ENCODE measurements around the gene ZNF254.
"Not testable (repeated sequence)": the region's sequence is repeated elsewhere in the genome, so short reads cannot be mapped to it uniquely, and the experiment has no call there.

ZNF254 gene

DNA sequence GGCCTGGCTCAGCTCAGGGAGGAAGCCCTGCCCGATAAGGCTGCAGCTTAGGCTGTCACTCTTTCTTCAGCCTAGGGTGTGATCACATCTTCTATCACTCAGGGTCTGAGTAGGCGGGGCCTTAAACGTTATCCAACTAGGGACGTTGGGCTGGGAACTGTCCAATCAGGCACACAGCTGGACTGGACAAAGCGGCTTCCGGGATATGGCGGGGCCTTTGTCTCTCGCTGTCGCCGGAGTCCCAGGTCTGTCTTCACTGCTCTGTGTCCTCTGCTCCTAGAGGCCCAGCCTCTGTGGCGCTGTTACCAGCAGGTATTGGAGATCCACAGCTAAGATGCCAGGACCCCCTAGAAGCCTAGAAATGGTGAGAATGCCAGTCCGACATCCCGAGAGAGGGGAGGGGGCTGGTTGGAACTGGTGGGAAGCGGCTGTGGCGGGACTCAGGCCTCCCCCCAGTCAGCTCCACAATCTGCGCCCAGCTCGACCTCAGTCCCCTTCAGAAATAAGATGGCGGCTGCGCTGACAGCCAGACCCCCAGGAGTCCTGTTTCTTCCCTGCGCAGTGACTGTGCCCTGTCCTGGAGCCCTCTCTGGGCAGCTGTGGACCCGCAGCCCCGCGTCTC, at the start of gene ZNF254:
TSS of gene ZNF254 (plus strand) at position 214 of the 622 bp plus-strand sequence. CDS start at position 335, 121 bp downstream.
- peak; percentile 97 for DNase-seq (ENCODE audit: low read depth)
- peak within 1 kb of the TSS; percentile 99 for H3K4me3 ChIP-seq (ENCODE audit: low read depth, low read length)
- TF ChIP-seq, protein P1, sequence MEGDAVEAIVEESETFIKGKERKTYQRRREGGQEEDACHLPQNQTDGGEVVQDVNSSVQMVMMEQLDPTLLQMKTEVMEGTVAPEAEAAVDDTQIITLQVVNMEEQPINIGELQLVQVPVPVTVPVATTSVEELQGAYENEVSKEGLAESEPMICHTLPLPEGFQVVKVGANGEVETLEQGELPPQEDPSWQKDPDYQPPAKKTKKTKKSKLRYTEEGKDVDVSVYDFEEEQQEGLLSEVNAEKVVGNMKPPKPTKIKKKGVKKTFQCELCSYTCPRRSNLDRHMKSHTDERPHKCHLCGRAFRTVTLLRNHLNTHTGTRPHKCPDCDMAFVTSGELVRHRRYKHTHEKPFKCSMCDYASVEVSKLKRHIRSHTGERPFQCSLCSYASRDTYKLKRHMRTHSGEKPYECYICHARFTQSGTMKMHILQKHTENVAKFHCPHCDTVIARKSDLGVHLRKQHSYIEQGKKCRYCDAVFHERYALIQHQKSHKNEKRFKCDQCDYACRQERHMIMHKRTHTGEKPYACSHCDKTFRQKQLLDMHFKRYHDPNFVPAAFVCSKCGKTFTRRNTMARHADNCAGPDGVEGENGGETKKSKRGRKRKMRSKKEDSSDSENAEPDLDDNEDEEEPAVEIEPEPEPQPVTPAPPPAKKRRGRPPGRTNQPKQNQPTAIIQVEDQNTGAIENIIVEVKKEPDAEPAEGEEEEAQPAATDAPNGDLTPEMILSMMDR (conservative IDR thresholded peaks at IDR 0.05; ENCODE audit: low read depth, low read length) = peak; percentile 18

DNA sequence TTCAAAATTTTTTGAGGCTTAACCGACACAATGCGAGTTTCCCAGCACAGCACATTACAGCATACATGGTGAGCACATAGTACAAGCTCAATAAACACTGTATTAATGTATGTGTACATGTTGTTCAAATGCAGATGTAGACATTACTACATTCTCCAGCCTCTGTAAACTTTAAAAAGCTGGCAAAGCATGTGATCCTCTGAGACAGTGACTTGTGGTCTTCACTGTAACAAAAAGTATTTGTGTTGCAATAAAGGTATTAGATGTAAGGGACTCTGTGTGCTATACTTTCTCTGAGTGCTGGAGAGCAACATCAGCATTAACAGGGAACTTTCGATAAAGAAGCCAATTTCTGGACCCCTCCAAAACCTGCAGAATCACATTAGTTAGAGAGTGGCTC, 46.4 kb upstream of the ZNF254 start:
- TF ChIP-seq, protein P1 (conservative IDR thresholded peaks at IDR 0.05; ENCODE audit: low read depth, low read length) = no peak
- peak; percentile 41 for DNase-seq (ENCODE audit: low read depth)
- H3K4me3 ChIP-seq (ENCODE audit: low read depth, low read length) = no peak overlapping the region

DNA sequence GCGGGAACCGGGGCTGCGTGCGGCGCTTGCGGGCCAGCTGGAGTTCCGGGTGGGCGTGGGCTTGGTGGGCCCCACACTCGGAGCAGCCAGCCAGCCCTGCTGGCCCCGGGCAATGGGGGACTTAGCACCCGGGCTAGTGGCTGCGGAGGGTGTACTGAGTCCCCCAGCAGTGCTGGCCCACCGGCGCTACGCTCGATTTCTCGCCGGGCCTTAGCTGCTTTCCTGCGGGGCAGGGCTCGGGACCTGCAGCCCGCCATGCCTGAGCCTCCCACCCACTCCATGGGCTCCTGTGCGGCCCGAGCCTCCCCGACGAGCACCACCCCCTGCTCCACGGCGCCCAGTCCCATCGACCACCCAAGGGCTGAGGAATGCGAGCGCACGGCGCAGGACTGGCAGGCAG, 45.7 kb upstream of the ZNF254 start:
- not testable (repeated sequence) for H3K4me3 ChIP-seq (ENCODE audit: low read depth, low read length); DNase-seq (ENCODE audit: low read depth)

DNA sequence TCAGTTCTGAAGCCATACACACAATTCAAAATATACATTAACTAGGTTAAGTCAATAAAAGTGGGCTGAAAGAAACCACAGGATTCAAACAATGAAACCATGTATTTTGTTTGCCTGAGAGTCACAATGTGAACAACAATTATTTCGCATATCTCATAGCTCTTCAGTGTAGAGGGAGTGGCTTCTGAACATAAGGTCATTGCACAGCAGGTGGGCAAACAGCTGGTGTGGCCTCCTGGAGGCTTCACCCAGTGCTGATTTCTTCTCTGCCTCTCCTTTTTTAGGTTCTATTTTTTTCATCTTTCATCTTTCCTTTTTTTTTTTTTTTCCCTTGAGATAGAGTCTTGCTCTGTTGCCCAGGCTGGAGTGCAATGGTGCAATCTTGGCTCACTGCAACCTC, 40.4 kb upstream of the ZNF254 start:
- TF ChIP-seq, protein P1 (conservative IDR thresholded peaks at IDR 0.05; ENCODE audit: low read depth, low read length) = peak; percentile 3
- H3K4me3 ChIP-seq (ENCODE audit: low read depth, low read length) = no peak overlapping the region
- DNase-seq (ENCODE audit: low read depth) = peak; percentile 78

DNA sequence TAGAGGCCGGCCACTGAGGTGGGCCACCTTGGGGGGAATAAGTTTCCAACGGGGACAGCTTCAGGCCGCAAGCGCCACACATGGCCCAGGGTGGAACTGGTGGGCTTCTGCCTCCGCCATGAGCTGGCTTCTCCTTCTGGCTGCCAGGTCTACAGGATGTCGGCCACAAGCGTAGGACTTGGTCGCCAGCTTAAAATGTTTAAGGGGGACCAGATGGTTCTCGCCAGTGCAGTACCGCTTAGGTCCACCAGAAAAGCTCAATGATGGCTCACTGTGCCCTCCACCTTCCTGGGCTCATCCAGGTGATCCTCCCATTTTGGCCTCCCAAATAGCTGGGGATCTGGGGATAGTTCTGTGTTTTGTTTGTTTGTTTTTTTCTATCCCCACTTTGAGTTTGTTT, 38.7 kb upstream of the ZNF254 start:
- TF ChIP-seq, protein P1 (conservative IDR thresholded peaks at IDR 0.05; ENCODE audit: low read depth, low read length) = peak; percentile 10
- no peak for DNase-seq (ENCODE audit: low read depth)
- H3K4me3 ChIP-seq (ENCODE audit: low read depth, low read length) = no peak overlapping the region

DNA sequence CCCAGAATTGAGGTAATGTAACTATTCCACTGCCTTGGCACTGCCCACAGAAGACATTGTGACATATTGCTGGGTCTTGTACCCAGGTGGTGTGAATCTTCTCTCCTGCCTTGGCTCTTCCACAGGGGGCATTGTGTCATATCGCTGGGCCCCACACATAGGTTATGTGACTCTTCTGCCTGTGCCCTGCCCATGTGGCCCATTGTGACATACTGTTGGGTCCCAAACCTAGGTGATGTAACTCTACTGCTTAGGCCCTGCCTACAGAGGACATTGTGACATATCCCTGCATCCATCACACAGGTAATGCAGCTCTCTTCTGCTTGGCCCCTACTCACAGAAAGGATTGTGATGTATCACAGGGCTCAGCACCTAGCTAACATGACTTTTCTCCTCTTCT, 37.5 kb upstream of the ZNF254 start:
- no peak for DNase-seq (ENCODE audit: low read depth)
- H3K4me3 ChIP-seq (ENCODE audit: low read depth, low read length) = no peak overlapping the region
- TF ChIP-seq, protein P1 (conservative IDR thresholded peaks at IDR 0.05; ENCODE audit: low read depth, low read length) = no peak

DNA sequence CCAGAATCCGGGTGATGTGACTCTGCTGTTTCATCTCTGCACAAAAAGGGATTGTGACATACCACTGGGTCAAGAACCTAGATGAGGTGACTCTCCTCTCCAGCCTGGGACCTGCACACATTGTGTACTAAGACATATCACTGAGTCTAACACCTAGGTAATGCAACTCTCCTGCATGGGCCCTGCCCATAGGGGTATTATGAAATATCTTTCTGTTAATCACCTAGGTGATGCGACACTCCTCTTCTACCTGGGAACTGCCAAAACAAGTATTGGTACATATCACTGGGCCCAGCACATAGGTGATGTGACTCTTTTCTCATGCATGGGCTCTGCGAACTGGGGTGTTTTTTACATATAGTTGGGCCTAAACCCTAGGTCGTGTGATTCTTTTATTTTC, 35.5 kb upstream of the ZNF254 start:
- DNase-seq (ENCODE audit: low read depth) = no peak
- TF ChIP-seq, protein P1 (conservative IDR thresholded peaks at IDR 0.05; ENCODE audit: low read depth, low read length) = no peak
- no peak overlapping the region for H3K4me3 ChIP-seq (ENCODE audit: low read depth, low read length)

All from choroid plexus epithelial cell (primary cell).